Cardiac muscle cell (in vitro differentiated cells and primary cell): ENCODE results near the gene IRF9. TPM values are rescaled to one million over a fixed set of nuclear protein-coding genes. Genes with fewer than 3 reads are reported as not detected.

Source experiments
- DNase-seq, 2 donors: peaks; one replicate each; pipeline versions ENCODE4 v3.0.0 to v3.0.0-alpha.2; 2010 to 2017; ENCODE audit warnings: low read depth in 1 of 2, low spot score in 1 of 2
- H3K27ac ChIP-seq: fragments of 200-600 bp; sonication (generic); 2 replicates; pipeline ENCODE4 v1.5.1; 2016
- H3K27me3 ChIP-seq: fragments of 200-600 bp; sonication (generic); 2 replicates; pipeline ENCODE4 v1.6.0; 2016; ENCODE audit warnings: control low read depth
- H3K36me3 ChIP-seq: fragments of 200-600 bp; sonication (generic); 2 replicates; pipeline ENCODE4 v1.5.1; 2016; ENCODE audit warnings: control low read depth
- H3K4me1 ChIP-seq: fragments of 200-600 bp; sonication (generic); 2 replicates; pipeline ENCODE4 v1.8.1; 2017; ENCODE audit warnings: low read depth, mild to moderate bottlenecking, mixed run types
- H3K4me3 ChIP-seq: fragments of 200-600 bp; sonication (generic); 2 replicates; pipeline ENCODE4 v1.5.1; 2016; ENCODE audit warnings: mild to moderate bottlenecking
- H3K9me3 ChIP-seq: fragments of 200-600 bp; sonication (generic); 2 replicates; pipeline ENCODE4 v1.5.1; 2017; ENCODE audit warnings: low read depth, mild to moderate bottlenecking, control low read depth
- polyA plus RNA-seq: library from polyadenylated mRNA; unstranded; fragments of >200 nt; fragmentation: Nextera tagmentation; extraction: Ambion mirVana; gene quantifications from 2 replicates; pipeline ENCODE4 v1.2.1, GENCODE V29; 2016
- total RNA-seq: library from RNA; depleted of rRNA; stranded (reverse); fragments of >200 nt; gene quantifications from 2 replicates; pipeline ENCODE4 v1.2.3, GENCODE V29; 2016
- TF ChIP-seq, protein P1 (sequence below): IDR thresholded peaks from 2 replicates; pipeline ENCODE4 v1.5.1; 2012; ENCODE audit warnings: low read depth, mild to moderate bottlenecking, low read length

The IRF9 gene
- total and polyA plus RNA-seq, 2 experiments from 2014 or later: 29.1 to 35.4 TPM

- TF ChIP-seq, protein P1, sequence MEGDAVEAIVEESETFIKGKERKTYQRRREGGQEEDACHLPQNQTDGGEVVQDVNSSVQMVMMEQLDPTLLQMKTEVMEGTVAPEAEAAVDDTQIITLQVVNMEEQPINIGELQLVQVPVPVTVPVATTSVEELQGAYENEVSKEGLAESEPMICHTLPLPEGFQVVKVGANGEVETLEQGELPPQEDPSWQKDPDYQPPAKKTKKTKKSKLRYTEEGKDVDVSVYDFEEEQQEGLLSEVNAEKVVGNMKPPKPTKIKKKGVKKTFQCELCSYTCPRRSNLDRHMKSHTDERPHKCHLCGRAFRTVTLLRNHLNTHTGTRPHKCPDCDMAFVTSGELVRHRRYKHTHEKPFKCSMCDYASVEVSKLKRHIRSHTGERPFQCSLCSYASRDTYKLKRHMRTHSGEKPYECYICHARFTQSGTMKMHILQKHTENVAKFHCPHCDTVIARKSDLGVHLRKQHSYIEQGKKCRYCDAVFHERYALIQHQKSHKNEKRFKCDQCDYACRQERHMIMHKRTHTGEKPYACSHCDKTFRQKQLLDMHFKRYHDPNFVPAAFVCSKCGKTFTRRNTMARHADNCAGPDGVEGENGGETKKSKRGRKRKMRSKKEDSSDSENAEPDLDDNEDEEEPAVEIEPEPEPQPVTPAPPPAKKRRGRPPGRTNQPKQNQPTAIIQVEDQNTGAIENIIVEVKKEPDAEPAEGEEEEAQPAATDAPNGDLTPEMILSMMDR: no peak
- no peaks in the 10 kb centered on the region for H3K27me3 ChIP-seq
- no peaks in the 10 kb centered on the region for H3K9me3 ChIP-seq
- DNase-seq: no peak
- H3K4me3 ChIP-seq: no peak overlapping the region
- peaks cover 4% of the 10 kb centered on the region for H3K4me1 ChIP-seq
- H3K27ac ChIP-seq: no peak overlapping the region
- H3K36me3 ChIP-seq: peaks cover 41% of the 10 kb centered on the region
These were observed 10.1 kb upstream of the IRF9 start for GRCh38 chr14:24150993-24151392.

- peaks cover 45% of the 10 kb centered on the region for H3K36me3 ChIP-seq
- TF ChIP-seq, protein P1: no peak
- no peak overlapping the region for H3K27ac ChIP-seq
- no peak for DNase-seq
- H3K4me3 ChIP-seq: no peak overlapping the region
- H3K27me3 ChIP-seq: no peaks in the 10 kb centered on the region
- H3K4me1 ChIP-seq: peaks cover 4% of the 10 kb centered on the region
- H3K9me3 ChIP-seq: no peaks in the 10 kb centered on the region
These were observed 9.5 kb upstream of the IRF9 start for GRCh38 chr14:24151404-24152080.

GRCh38 chr14:24155100-24155499 lies 6.0 kb upstream of the IRF9 start:
- H3K27ac ChIP-seq: no peak overlapping the region
- TF ChIP-seq, protein P1: no peak
- H3K9me3 ChIP-seq: no peaks in the 10 kb centered on the region
- peaks cover 61% of the 10 kb centered on the region for H3K36me3 ChIP-seq
- no peaks in the 10 kb centered on the region for H3K4me1 ChIP-seq
- no peaks in the 10 kb centered on the region for H3K27me3 ChIP-seq
- no peak for DNase-seq
- no peak overlapping the region for H3K4me3 ChIP-seq

DNA sequence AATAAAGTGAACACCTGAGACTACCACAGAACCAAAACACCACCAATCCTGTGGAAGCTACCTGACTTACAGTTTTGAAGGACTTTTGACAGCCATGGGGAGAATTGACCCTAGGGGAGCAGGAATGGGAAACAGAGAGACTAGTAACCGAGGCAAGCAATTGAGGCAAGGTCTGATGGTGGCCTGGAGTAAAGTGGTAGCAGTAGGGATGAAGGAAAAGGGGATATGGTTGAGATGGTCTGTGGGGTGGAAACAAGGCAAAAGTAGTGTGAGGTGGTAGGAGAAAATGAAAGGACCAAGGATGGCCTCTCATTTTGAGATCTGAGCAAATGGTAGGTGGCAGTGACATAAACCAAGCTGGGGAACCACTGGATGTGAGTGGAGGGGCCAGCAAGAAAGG lies 4.2 kb upstream of the IRF9 start:
- no peak overlapping the region for H3K4me3 ChIP-seq
- no peaks in the 10 kb centered on the region for H3K27me3 ChIP-seq
- H3K27ac ChIP-seq: no peak overlapping the region
- TF ChIP-seq, protein P1: no peak
- H3K9me3 ChIP-seq: no peaks in the 10 kb centered on the region
- peaks cover 11% of the 10 kb centered on the region for H3K4me1 ChIP-seq
- H3K36me3 ChIP-seq: peaks cover 46% of the 10 kb centered on the region
- DNase-seq: no peak

DNA sequence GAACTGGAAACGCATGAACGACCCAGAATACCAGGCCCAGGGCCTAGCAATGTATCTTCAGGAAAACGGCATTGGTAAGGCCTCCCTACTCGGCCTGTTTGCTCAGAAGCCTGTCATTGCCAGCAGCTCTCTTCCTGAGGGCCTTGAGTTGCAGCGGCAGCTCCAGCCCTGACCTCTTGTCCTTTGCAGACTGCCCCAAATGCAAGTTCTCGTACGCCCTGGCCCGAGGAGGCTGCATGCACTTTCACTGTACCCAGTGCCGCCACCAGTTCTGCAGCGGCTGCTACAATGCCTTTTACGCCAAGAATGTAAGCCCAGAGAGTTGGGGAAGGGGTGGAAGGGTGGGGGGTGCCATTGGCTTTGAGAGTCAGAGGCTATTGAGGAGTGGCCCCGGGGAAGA lies 3.7 kb upstream of the IRF9 start:
- Histone ChIP-seq H3K4me1 (peaks cover 11% of the 10 kb centered on the region), H3K9me3 (no peaks in the 10 kb centered on the region), H3K4me3 (no peak overlapping the region), H3K36me3 (peaks cover 41% of the 10 kb centered on the region), H3K27me3 (no peaks in the 10 kb centered on the region), H3K27ac (no peak overlapping the region)
- TF ChIP-seq, protein P1: no peak
- DNase-seq: no peak
